Loucy (cell line): ENCODE results near the gene CDKN1A.

Source experiments
- H2AFZ ChIP-seq: fragments of 200-600 bp; sonication (generic); 2 replicates; pipeline ENCODE4 v1.6.0; 2016; ENCODE audit warnings: antibody characterized with exemption, mild to moderate bottlenecking, low read length, moderate library complexity
- H3F3A ChIP-seq: fragments of 200-600 bp; 2 replicates; pipeline ENCODE4 v1.6.0; 2016; ENCODE audit warnings: antibody characterized with exemption, low read depth, mild to moderate bottlenecking
- H3K27me3 ChIP-seq: fragments of 200-600 bp; sonication (generic); 2 replicates; pipeline ENCODE4 v1.6.1; 2014; ENCODE audit warnings: low read length, mild to moderate bottlenecking; ENCODE audit not compliant: insufficient read depth, poor library complexity, severe bottlenecking
- H3K36me3 ChIP-seq: fragments of 200-600 bp; sonication (generic); 2 replicates; pipeline ENCODE4 v1.6.1; 2016; ENCODE audit warnings: low read length; ENCODE audit not compliant: insufficient read depth
- H3K4me1 ChIP-seq: fragments of 200-600 bp; sonication (generic); 2 replicates; pipeline ENCODE4 v1.5.1; 2014; ENCODE audit warnings: low read length, mild to moderate bottlenecking; ENCODE audit not compliant: insufficient read depth, poor library complexity, severe bottlenecking
- H3K4me2 ChIP-seq: fragments of 200-600 bp; sonication (generic); 2 replicates; pipeline ENCODE4 v1.6.0; 2014; ENCODE audit warnings: antibody characterized with exemption, low read length, low read depth, mild to moderate bottlenecking; ENCODE audit not compliant: poor library complexity, severe bottlenecking
- H3K4me3 ChIP-seq: fragments of 200-600 bp; sonication (generic); 2 replicates; pipeline ENCODE4 v1.5.1; 2014; ENCODE audit warnings: low read length, mild to moderate bottlenecking, mixed read lengths; ENCODE audit not compliant: poor library complexity, severe bottlenecking
- H3K79me2 ChIP-seq: fragments of 200-600 bp; sonication (generic); 2 replicates; pipeline ENCODE4 v1.6.1; 2014; ENCODE audit warnings: low read length; ENCODE audit not compliant: insufficient read depth
- H3K9ac ChIP-seq: fragments of 200-600 bp; sonication (generic); 2 replicates; pipeline ENCODE4 v1.6.0; 2014; ENCODE audit warnings: mild to moderate bottlenecking, low read depth, low read length, moderate library complexity; ENCODE audit not compliant: poor library complexity, severe bottlenecking
- H3K9me2 ChIP-seq: fragments of 200-600 bp; sonication (generic); replicated peaks from 2 replicates; pipeline ENCODE4 v1.6.1; 2016; ENCODE audit warnings: low read depth, low read length, mixed read lengths
- H3K9me3 ChIP-seq: fragments of 200-600 bp; sonication (generic); 2 replicates; pipeline ENCODE4 v1.6.1; 2014; ENCODE audit warnings: mild to moderate bottlenecking, antibody characterized with exemption, low read length, low read depth; ENCODE audit not compliant: insufficient read depth
- H4K20me1 ChIP-seq: fragments of 200-600 bp; sonication (generic); 2 replicates; pipeline ENCODE4 v1.6.0; 2014; ENCODE audit warnings: antibody characterized with exemption, low read length, mild to moderate bottlenecking; ENCODE audit not compliant: insufficient read depth, poor library complexity, severe bottlenecking
- EZH2phosphoT487 ChIP-seq: fragments of 200-600 bp; IDR thresholded peaks from 2 replicates; pipeline ENCODE4 v1.6.1; 2018; ENCODE audit warnings: antibody characterized with exemption, mild to moderate bottlenecking, moderate library complexity, borderline replicate concordance
- TF ChIP-seq, protein P1 (sequence below): fragments of 200-600 bp; sonication (generic); conservative IDR thresholded peaks from 2 replicates; pipeline ENCODE4 v1.5.1; 2014; ENCODE audit warnings: mild to moderate bottlenecking, antibody characterized with exemption, low read length

CDKN1A gene

DNA sequence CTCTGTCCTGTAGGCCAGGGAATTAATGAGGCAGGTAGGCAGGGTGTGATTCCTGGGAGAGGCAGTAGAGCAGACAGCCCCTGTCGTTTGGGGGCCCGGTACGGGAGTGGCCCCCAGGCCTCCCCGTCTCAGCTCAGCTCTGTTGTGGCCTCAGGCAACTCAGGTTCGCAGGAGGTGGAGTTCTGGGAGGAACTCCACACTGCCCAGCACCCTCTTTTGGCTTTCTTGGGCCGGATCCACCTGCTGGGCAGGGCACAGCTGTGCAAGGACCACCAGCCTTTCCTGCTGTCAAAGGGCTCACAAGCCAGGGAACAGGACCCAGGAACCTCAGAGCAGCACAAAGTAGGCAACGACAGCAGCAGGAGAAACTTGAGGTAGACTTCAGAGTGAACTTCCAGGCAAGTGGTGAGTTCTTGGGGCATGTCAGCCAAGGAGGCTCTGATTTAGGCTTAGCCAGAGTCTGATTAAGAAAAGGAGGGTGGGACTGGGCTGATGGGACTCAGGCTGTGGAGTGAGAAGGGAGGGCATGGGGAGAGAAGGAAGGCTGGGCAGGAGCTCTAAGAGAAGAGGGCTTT, 56.1 kb downstream of the CDKN1A start:
- H3K36me3 ChIP-seq: peaks cover 6% of the 10 kb centered on the region; the same call in 1 of the 2 replicates
- no peak for TF ChIP-seq EZH2phosphoT487
- TF ChIP-seq, protein P1, sequence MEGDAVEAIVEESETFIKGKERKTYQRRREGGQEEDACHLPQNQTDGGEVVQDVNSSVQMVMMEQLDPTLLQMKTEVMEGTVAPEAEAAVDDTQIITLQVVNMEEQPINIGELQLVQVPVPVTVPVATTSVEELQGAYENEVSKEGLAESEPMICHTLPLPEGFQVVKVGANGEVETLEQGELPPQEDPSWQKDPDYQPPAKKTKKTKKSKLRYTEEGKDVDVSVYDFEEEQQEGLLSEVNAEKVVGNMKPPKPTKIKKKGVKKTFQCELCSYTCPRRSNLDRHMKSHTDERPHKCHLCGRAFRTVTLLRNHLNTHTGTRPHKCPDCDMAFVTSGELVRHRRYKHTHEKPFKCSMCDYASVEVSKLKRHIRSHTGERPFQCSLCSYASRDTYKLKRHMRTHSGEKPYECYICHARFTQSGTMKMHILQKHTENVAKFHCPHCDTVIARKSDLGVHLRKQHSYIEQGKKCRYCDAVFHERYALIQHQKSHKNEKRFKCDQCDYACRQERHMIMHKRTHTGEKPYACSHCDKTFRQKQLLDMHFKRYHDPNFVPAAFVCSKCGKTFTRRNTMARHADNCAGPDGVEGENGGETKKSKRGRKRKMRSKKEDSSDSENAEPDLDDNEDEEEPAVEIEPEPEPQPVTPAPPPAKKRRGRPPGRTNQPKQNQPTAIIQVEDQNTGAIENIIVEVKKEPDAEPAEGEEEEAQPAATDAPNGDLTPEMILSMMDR: no peak
- no peaks in the 10 kb centered on the region for H3K4me1 ChIP-seq
- no peaks in the 10 kb centered on the region for H3F3A ChIP-seq
- H3K4me2 ChIP-seq: no peak overlapping the region
- H4K20me1 ChIP-seq: no peaks in the 10 kb centered on the region
- H3K9me2 ChIP-seq: no peaks in the 10 kb centered on the region
- H3K9ac ChIP-seq: no peak overlapping the region
- no peaks in the 10 kb centered on the region for H3K9me3 ChIP-seq
- no peak overlapping the region for H3K4me3 ChIP-seq
- no peaks in the 10 kb centered on the region for H3K79me2 ChIP-seq
- no peaks in the 10 kb centered on the region for H3K27me3 ChIP-seq
- no peak overlapping the region for H2AFZ ChIP-seq

DNA sequence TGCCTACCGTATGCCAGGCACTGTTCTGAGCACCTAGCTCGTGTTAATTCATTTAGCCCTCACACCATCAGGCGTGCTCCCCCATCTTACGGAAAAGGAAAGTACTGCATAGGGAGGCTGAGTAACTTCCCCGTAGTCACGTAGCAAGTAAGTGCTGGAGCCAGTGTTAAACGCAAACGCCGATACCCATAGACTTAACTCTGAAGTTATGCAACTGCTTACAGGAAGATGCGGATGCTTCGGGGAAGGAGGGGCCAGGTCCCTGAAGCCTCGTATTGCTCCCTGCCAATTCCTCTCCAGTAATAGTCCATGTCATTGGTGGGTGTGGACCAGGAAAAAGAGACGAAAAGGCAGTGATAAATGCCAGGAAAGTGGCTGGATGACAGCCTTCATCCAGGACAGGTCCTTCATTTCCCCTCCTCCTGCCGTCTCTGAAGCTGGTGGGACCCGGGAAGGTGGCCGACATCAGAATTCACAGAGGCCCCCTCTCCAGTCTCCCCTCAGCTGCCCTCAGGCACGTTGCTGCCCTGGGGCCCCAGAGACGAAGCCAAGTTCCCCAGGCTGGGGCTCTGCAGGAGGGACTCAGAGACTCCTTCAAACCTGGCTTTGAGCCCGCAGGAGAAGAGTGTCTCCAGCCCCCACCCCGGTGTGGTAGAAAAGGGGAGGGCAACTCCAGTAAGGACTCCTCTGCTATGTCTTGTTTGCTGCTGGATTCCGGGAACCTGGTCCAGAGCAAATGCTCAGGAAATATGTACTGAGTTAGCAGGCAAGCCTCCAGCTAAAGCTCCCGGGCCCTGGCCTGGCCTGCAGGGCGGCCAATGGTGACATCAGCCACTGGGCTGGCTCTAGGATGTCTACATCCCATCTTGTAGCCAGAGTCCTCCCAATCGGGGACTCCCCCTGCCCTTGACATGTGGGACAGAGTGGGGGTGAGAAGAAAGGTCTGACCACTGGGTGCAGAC, 56.9 kb downstream of the CDKN1A start:
- Histone ChIP-seq H4K20me1 (no peaks in the 10 kb centered on the region), H3K4me2 (no peak overlapping the region), H3F3A (no peaks in the 10 kb centered on the region), H3K9me3 (no peaks in the 10 kb centered on the region), H3K4me3 (no peak overlapping the region), H2AFZ (no peak overlapping the region), H3K4me1 (no peaks in the 10 kb centered on the region), H3K9me2 (no peaks in the 10 kb centered on the region), H3K27me3 (no peaks in the 10 kb centered on the region), H3K9ac (no peak overlapping the region), H3K36me3 (peaks cover 6% of the 10 kb centered on the region; the same call in 1 of the 2 replicates), H3K79me2 (no peaks in the 10 kb centered on the region)
- TF ChIP-seq, protein P1: no peak
- TF ChIP-seq EZH2phosphoT487: no peak
